Activated naive CD4-positive, alpha-beta T cell treated with anti-CD3 and anti-CD28 coated beads for 36 hours (primary cell): ENCODE results near the gene SLC49A3. TPM values are rescaled to one million over a fixed set of nuclear protein-coding genes. Genes with fewer than 3 reads are reported as not detected.

Experiments used
- CTCF ChIA-PET: fragments of 350-600 bp; sonication (Branson Sonifier 250); formaldehyde crosslinking; loops from one replicate; lab custom pipeline; 2021; ENCODE audit warnings: antibody characterized with exemption; lab: Charles Lee
- DNase-seq: peaks from one replicate; pipeline ENCODE4 v3.0.0-alpha.2; 2020
- H3K27ac Mint-ChIP-seq: one replicate; pipeline ENCODE4 v1.8.0; 2021; ENCODE audit warnings: mild to moderate bottlenecking, mixed read lengths
- H3K27me3 Mint-ChIP-seq: one replicate; pipeline ENCODE4 v1.8.0; 2021; ENCODE audit warnings: low read depth, mixed read lengths
- H3K36me3 Mint-ChIP-seq: one replicate; pipeline ENCODE4 v1.8.0; 2021; ENCODE audit warnings: low read depth, mixed read lengths
- H3K4me1 Mint-ChIP-seq: one replicate; pipeline ENCODE4 v1.8.0; 2021; ENCODE audit warnings: low read depth, mixed read lengths
- H3K4me3 Mint-ChIP-seq: one replicate; pipeline ENCODE4 v1.8.0; 2021; ENCODE audit warnings: mild to moderate bottlenecking, moderate library complexity, mixed read lengths
- H3K9me3 Mint-ChIP-seq: one replicate; pipeline ENCODE4 v1.8.0; 2021; ENCODE audit warnings: mixed read lengths
- intact Hi-C: fragments of 100-400 bp; cut with micrococcal nuclease; formaldehyde crosslinking; loops from one replicate; pipeline ENCODE4 v1.15.1; 2023
- total RNA-seq, 2 experiments: library from RNA; stranded (reverse); gene quantifications; one replicate each; pipeline ENCODE4 v1.2.3, GENCODE V29; 2021

SLC49A3 gene
- total RNA-seq, 2 experiments from 2014 or later: not detected

DNA sequence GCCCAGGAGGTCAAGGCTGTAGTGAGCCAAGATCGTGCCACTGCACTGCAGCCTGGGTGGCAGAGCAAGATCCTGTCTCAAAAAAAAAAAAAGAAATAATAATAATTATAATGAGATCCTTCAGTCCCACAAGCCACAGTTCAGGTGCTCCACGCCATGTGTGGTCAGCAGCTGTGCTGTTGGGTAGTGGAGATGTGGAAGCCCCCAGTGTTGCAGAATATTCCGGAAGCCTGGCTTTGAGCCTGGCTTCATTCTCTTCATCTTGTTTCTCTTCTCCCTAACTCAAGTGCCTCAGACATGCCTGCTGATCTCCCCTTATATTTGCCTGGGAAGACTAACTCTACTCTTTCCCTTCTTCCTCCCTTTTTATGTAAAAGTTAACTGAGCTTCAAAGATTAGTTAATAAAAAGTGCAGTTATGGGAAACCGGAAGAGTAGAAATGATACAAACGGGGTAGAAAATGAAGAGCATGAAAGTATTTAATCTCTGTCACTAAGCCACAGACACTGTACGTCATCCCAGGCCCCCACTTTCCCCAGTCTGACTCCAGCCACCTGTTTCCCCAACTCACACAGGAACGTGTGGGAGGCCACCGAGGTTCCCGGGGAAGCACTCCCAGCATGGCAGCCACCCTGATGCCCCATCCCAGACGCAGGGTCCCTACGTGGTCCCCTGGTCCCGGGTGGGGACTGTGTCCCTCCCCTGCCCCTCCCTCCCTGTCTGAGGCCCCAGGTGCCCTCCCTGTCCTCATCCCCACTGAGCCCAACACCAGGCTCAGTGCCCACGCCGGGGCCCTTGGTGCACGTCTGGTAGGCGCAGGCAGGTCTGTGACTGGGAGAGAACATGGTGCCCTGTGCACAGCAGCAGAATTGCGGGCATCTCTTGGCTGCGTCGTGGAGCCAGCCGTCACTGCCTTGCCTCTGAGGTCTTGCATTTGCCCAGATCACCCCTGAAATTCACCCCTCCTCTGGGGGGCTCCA lies 40.7 kb upstream of the SLC49A3 start:
- Mint-ChIP-seq H3K27me3 (no peaks in the 10 kb centered on the region), H3K27ac (no peak overlapping the region), H3K36me3 (peaks cover 5% of the 10 kb centered on the region), H3K4me3 (no peak overlapping the region), H3K4me1 (peaks cover 4% of the 10 kb centered on the region), H3K9me3 (no peaks in the 10 kb centered on the region)
- CTCF ChIA-PET: no interaction called here
- intact Hi-C loops: no loop called here
- no peak for DNase-seq

DNA sequence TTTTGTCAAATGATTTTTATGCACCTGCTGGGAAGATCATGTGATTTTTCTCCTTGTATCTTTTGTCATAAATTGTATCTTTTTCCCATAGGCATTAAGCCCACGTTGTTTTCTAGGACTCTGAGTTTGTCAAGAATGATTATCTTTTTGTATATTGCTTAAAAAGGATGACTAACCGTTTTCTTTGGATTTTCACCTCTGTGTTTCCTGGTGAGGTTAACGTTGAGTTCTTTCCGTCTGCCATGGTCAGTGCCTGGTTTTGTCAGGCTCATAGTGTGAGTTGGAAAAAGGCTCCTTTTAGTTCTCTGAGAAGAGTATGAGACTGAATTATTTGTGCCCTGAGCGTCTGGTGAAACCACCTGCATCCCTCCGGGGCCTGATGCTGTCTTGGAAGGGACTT lies 38.6 kb upstream of the SLC49A3 start:
- intact Hi-C loops: no loop called here
- no peaks in the 10 kb centered on the region for H3K9me3 Mint-ChIP-seq
- no peak overlapping the region for H3K27ac Mint-ChIP-seq
- DNase-seq: no peak
- no peaks in the 10 kb centered on the region for H3K27me3 Mint-ChIP-seq
- CTCF ChIA-PET: no interaction called here
- H3K4me3 Mint-ChIP-seq: no peak overlapping the region
- peaks cover 4% of the 10 kb centered on the region for H3K4me1 Mint-ChIP-seq
- peaks cover 10% of the 10 kb centered on the region for H3K36me3 Mint-ChIP-seq

DNA sequence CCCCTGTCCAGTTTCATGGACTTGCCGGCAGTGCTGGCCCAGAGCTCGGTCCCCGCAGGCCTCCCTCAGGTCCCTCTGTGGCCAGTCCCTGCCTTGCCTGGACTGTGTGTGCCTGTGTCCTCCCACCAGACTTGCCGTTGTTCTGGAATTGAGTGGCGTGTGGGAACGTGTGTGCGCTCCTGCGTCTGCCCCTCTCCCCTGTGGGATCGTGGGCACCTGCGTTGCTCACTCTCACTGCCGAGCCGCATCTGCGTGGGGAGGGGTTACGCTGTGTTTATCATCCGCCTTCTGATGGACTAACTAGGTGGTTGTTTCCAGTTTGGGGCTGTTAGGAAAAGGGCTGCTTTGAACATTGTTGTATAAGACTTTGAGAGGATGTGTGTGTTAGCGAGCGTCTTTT lies 37.9 kb upstream of the SLC49A3 start:
- peaks cover 4% of the 10 kb centered on the region for H3K4me1 Mint-ChIP-seq
- no peaks in the 10 kb centered on the region for H3K9me3 Mint-ChIP-seq
- intact Hi-C loops: no loop called here
- peaks cover 13% of the 10 kb centered on the region for H3K36me3 Mint-ChIP-seq
- H3K4me3 Mint-ChIP-seq: no peak overlapping the region
- no peak overlapping the region for H3K27ac Mint-ChIP-seq
- DNase-seq: no peak
- H3K27me3 Mint-ChIP-seq: no peaks in the 10 kb centered on the region
- CTCF ChIA-PET: no interaction called here

DNA sequence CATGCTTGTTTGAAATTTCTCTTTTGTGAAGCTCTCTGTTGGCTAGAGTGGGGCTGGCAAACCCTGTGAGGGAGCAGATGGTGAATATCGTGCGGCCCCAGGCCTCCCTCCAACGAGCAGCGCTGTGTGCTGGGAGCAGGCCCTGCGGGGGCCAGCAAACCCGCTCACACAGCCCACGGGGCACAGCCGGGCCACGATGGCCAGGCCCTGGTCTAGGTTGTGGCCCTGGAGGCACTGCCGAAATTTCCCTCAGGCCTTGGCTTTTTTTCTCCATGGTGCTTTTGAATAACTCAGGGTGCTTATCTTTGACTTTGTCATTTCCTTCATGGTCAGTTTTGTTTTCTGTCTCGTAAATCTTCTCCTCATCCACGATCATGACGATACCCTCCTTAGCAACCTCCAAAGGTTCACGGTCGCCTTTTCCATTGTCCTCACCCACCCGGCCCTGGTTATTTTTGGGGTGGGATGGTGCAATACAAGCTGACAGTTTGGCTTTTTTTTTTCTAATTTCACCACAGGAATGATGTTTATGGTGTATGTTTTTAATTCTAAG lies 37.4 kb upstream of the SLC49A3 start:
- intact Hi-C loops: no loop called here
- DNase-seq: no peak
- H3K36me3 Mint-ChIP-seq: peaks cover 19% of the 10 kb centered on the region
- H3K9me3 Mint-ChIP-seq: no peaks in the 10 kb centered on the region
- peaks cover 4% of the 10 kb centered on the region for H3K4me1 Mint-ChIP-seq
- no peaks in the 10 kb centered on the region for H3K27me3 Mint-ChIP-seq
- CTCF ChIA-PET: interaction anchor here (0.6 kb wide), 1 partner anchor 9 kb away, joined by 3 read pairs; no protein-coding TSS in a partner anchor
- H3K27ac Mint-ChIP-seq: no peak overlapping the region
- no peak overlapping the region for H3K4me3 Mint-ChIP-seq

DNA sequence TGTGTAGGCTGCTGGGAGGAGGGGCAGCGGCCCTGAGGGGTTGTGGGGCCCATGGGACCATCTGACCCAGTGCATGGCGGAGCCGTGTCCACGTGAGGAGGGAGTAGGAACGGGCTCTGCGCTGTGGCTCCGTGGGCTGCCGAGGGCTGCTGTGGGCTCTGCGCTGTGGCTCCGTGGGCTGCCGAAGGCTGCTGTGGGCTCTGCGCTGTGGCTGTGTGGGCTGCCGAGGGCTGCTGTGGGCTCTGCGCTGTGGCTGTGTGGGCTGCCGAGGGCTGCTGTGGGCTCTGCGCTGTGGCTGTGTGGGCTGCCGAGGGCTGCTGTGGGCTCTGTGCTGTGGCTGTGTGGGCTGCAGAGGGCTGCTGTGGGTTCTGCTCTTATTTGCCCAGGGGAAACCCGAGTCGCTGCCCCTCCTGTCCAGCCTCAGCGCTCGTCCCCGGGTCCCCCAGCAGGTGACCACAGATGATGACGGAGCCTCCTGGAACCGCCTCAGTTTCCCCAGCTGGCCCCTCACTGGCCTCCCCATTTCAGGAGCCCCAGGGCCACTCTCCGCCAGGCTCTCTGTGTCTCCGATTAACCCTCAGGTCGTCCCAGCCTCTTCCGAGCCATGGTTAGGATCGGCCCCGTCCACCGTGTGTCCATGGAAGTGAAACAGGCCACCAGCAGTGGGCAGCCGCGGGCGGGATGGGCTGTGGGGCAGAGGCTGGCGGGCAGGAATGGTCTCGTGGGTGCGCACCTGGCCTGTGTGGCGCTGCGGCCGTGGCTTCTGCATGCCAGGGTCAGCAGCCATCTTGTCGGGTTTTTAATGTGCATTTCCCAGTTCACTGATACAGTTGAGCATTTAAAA lies 36.7 kb upstream of the SLC49A3 start:
- intact Hi-C loops: no loop called here
- CTCF ChIA-PET: interaction anchor here (0.6 kb wide), 1 partner anchor 8 kb away, joined by 3 read pairs; no protein-coding TSS in a partner anchor

DNA sequence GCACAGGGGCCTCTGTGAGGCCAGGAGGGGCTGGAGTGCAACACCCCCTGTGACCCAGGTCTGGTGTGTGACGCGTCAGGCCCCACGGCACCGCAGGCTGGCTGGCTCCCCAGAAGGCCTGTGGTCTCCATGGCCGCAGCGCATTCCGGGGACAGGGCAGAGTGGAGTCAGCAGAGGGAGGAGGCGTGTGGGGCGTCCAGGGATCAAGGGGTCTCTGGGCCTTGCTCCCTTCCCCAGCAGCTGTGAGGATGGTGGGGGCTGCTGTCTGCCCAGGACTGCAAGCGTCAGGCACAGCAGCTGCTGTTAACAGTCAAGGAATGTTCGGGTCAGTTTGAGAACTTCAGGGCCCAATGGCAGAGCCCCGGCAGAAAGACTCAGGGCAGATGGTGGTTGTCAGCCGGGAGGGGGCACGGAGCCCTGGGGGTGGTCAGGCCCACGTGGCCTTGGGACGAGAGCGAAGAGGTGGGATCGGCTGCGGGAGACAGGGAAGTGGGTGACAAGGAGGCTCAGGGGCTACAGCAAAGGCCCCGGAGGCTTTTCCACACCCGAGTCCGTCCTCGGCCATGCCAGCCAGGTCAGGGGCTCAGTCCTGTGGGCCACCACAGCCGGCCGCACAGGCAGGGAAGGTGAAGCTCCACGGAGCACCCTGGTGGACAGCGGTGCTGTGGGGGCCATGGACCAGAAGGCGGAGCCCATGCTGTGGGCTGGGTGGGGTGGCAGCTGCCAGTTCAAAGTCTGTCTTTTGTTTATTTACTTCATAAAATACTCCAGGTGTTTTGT lies 35.0 kb upstream of the SLC49A3 start:
- peaks cover 4% of the 10 kb centered on the region for H3K4me1 Mint-ChIP-seq
- CTCF ChIA-PET: interaction anchor here (0.8 kb wide), 1 partner anchor 17 kb away, joined by 4 read pairs; no protein-coding TSS in a partner anchor
- DNase-seq: no peak
- H3K9me3 Mint-ChIP-seq: no peaks in the 10 kb centered on the region
- H3K27ac Mint-ChIP-seq: no peak overlapping the region
- intact Hi-C loops: no loop called here
- H3K27me3 Mint-ChIP-seq: no peaks in the 10 kb centered on the region
- no peak overlapping the region for H3K4me3 Mint-ChIP-seq
- H3K36me3 Mint-ChIP-seq: peaks cover 21% of the 10 kb centered on the region

More for the DNA sequence above, 36.7 kb upstream of the SLC49A3 start:
- peak overlapping the region; percentile 18 for H3K27ac Mint-ChIP-seq
- H3K9me3 Mint-ChIP-seq: no peaks in the 10 kb centered on the region
- no peak for DNase-seq
- no peaks in the 10 kb centered on the region for H3K27me3 Mint-ChIP-seq
- peaks cover 4% of the 10 kb centered on the region for H3K4me1 Mint-ChIP-seq
- no peak overlapping the region for H3K4me3 Mint-ChIP-seq
- peaks cover 19% of the 10 kb centered on the region for H3K36me3 Mint-ChIP-seq

DNA sequence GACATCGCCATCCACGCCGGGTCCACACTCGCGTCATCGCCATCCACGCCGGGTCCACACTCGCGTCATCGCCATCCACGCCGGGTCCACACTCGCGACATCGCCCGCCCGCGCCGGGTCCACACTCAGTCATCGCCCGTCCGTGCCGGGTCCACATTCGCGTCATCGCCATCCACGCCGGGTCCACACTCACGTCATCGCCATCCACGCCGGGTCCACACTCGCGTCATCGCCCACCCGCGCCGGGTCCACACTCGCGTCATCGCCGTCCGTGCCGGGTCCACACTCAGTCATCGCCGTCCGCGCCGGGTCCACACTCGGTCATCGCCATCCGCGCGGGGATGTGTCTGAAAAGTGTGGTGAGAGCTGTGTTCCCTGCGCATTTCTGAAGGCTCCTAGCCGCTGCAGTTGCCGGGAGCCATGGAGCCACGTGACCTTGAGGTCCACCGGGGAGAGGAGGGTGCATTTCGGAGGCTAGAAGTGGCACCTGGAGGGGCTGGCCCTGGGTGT lies 34.0 kb upstream of the SLC49A3 start:
- H3K27ac Mint-ChIP-seq: no peak overlapping the region
- no peak for DNase-seq
- peaks cover 4% of the 10 kb centered on the region for H3K4me1 Mint-ChIP-seq
- CTCF ChIA-PET: interaction anchor here (0.7 to 0.8 kb wide), 2 partner anchors 18 to 90 kb away, joined by 4 to 8 read pairs; no protein-coding TSS in a partner anchor
- H3K27me3 Mint-ChIP-seq: no peaks in the 10 kb centered on the region
- H3K36me3 Mint-ChIP-seq: peaks cover 21% of the 10 kb centered on the region
- H3K9me3 Mint-ChIP-seq: no peaks in the 10 kb centered on the region
- H3K4me3 Mint-ChIP-seq: no peak overlapping the region
- intact Hi-C loops: no loop called here

DNA sequence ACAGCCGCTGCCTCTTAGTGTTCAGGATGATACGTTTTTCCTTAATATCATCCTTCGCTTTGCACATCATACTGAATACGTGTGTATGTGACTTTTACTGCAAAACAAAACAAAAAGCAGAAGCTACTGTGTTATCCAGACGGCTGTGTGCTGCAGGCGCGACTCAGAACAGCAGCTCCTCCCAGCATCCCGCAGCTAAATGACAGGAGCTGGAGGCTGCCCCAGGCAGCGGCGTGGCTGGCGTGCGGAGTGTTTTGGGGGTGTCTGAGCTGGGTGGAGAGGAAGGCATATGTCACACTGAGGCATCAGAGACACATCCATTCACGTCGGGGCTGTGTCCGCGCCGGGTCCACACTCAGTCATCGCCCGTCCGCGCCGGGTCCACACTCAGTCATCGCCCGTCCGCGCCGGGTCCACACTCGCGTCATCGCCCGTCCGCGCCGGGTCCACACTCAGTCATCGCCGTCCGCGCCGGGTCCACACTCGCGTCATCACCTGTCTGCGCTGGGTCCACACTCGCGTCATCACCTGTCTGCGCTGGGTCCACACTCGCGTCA lies 33.3 kb upstream of the SLC49A3 start:
- Mint-ChIP-seq H3K4me1 (peaks cover 9% of the 10 kb centered on the region), H3K36me3 (peaks cover 21% of the 10 kb centered on the region)
- intact Hi-C loops: no loop called here

DNA sequence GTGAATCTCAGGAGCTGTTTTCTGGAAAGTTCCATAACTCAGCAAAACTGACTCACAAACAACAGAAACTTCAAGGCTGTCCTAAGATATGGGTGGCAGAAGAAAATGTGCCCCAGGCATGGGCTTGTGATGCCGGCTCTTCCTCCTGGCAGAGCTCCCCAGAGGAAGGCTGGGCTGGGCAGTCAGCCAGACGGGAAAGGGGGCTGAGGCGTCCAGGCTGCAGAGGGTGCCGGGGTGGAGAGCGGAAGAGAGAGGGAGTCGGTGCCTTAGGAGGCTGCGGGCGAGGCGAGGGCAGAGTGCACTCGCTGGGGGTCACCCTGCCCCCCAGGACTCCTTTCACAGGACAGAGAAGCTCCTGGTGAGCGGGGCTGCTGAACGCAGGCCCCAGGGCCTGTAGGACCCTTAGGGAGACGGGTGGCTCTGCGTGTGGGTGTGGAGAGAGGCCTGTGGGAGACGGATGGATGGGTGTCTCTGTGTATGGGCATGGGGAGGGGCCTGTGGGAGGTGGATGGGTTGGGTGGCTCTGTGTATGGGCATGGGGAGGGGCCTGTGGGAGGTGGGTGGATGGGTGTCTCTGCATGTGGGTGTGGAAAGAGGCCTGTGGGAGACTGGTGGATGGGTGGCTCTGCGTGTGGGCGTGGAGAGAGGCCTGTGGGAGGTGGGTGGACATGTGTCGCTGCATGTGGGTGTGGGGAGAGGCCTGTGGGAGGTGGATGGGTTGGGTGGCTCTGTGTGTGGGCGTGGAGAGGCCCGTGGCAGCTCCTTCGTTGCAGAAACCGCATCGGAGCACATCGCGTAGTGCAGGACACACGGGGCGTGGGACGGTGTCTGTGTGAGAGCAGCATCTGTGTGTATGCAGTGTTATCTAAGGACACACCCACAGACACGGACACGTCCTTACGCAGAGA lies 32.6 kb upstream of the SLC49A3 start:
- DNase-seq: no peak
- Mint-ChIP-seq H3K27me3 (no peaks in the 10 kb centered on the region), H3K36me3 (peaks cover 21% of the 10 kb centered on the region), H3K9me3 (no peaks in the 10 kb centered on the region), H3K4me1 (peaks cover 9% of the 10 kb centered on the region), H3K4me3 (no peak overlapping the region), H3K27ac (no peak overlapping the region)
- CTCF ChIA-PET: interaction anchor here (1.4 kb wide), 1 partner anchor 12 kb away, joined by 4 read pairs; no protein-coding TSS in a partner anchor
- intact Hi-C loops: no loop called here

More for the DNA sequence above, 33.3 kb upstream of the SLC49A3 start:
- CTCF ChIA-PET: interaction anchor here (1.4 kb wide), 1 partner anchor 12 kb away, joined by 4 read pairs; no protein-coding TSS in a partner anchor
- Mint-ChIP-seq H3K4me3 (no peak overlapping the region), H3K27me3 (no peaks in the 10 kb centered on the region), H3K27ac (no peak overlapping the region), H3K9me3 (no peaks in the 10 kb centered on the region)
- DNase-seq: no peak

DNA sequence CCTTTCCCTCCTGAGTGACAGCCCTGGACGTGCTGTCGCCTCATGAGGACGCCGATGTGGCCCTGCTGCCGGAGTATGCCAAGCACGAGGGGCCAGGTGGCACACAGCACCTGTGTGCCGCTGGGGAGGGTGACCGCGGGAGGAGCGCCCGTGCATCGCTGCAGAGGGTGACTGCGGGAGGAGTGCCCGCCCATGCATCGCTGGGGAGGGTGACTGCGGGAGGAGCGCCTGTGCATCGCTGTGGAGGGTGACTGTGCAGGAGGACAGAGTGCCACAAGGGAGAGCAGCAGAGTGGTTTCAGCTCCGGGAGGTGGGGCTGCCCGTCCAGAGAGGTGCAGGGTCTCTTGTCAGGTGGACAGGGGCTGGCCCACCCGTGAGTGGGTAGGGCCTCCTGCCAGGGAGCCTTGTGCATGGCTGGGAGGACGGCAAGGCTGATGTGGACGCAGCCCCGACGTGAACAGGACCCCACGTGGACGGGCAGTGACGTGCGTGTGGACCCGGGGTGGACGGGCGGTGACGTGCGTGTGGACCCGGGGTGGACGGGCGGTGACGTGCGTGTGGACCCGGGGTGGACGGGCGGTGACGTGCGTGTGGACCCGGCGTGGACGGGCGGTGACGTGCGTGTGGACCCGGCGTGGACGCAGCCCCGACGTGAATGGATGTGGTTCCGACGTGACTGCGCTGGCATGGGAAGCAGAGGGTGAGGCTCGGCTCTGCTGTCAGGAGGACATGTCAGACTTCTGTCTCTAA lies 31.3 kb upstream of the SLC49A3 start:
- Mint-ChIP-seq H3K4me1 (peaks cover 9% of the 10 kb centered on the region), H3K9me3 (no peaks in the 10 kb centered on the region), H3K27ac (no peak overlapping the region), H3K27me3 (no peaks in the 10 kb centered on the region), H3K4me3 (no peak overlapping the region), H3K36me3 (peaks cover 21% of the 10 kb centered on the region)
- intact Hi-C loops: no loop called here
- CTCF ChIA-PET: no interaction called here
- DNase-seq: no peak
